ENCODE measurements around the gene MVP.
"Not testable (repeated sequence)": the region's sequence is repeated elsewhere in the genome, so short reads cannot be mapped to it uniquely, and the experiment has no call there.

MVP gene

GRCh38 chr16:29820271-29820701, at the start of gene MVP:
MVP (plus strand) TSS chr16:29820462; CDS start chr16:29830550, 10,088 bp downstream.
- no peak for FAIRE-seq

- FAIRE-seq = not testable (repeated sequence)
These were observed 47.9 kb upstream of the MVP start for GRCh38 chr16:29772330-29772729.

- FAIRE-seq = no peak
These were observed 45.5 kb upstream of the MVP start for GRCh38 chr16:29774730-29775129.

- FAIRE-seq = no peak
These were observed 44.4 kb upstream of the MVP start for GRCh38 chr16:29775742-29776408.

- FAIRE-seq = no peak
These were observed 42.5 kb upstream of the MVP start, which contains the start of gene ZG16 for GRCh38 chr16:29777576-29778350. ZG16 (plus strand) TSS chr16:29778256; CDS start chr16:29779267, 1,011 bp downstream.

- FAIRE-seq = no peak
These were observed 40.8 kb upstream of the MVP start for GRCh38 chr16:29779474-29779873.

GRCh38 chr16:29783094-29783953, 36.9 kb upstream of the MVP start:
- not testable (repeated sequence) for FAIRE-seq

GRCh38 chr16:29784157-29784556, 36.1 kb upstream of the MVP start:
- no peak for FAIRE-seq

- no peak for FAIRE-seq
These were observed 35.3 kb upstream of the MVP start for GRCh38 chr16:29784901-29785500.

- not testable (repeated sequence) for FAIRE-seq
These were observed 33.1 kb upstream of the MVP start for GRCh38 chr16:29787155-29787554.

- FAIRE-seq = no peak
These were observed 30.5 kb upstream of the MVP start for GRCh38 chr16:29789775-29790182.

GRCh38 chr16:29790183-29790948, 29.9 kb upstream of the MVP start, which contains the start of gene KIF22:
KIF22 (plus strand) TSS chr16:29790751; CDS start chr16:29790760, 9 bp downstream.
- FAIRE-seq = peak; percentile 79

- no peak for FAIRE-seq
These were observed 29.1 kb upstream of the MVP start for GRCh38 chr16:29790949-29791844.

- FAIRE-seq = no peak
These were observed 28.1 kb upstream of the MVP start for GRCh38 chr16:29791845-29792807.

- not testable (repeated sequence) for FAIRE-seq
These were observed 27.1 kb upstream of the MVP start for GRCh38 chr16:29793153-29793552.

GRCh38 chr16:29794231-29794710, 26.0 kb upstream of the MVP start:
- FAIRE-seq = no peak

GRCh38 chr16:29802416-29802935, 17.8 kb upstream of the MVP start:
- no peak for FAIRE-seq

- no peak for FAIRE-seq
These were observed 16.2 kb upstream of the MVP start for GRCh38 chr16:29804020-29804419.

Measured in A204.1 (cell line).